GM13977 (cell line): ENCODE data around the gene LGR6.

Source experiments
- DNase-seq: peaks from one replicate; pipeline ENCODE4 v3.0.0; 2012; ENCODE audit warnings: low spot score
- in situ Hi-C: fragments of 300-500 bp; cut with MboI; formaldehyde crosslinking; loops from one replicate; pipeline ENCODE4 v1.12.0; 2022; ENCODE audit warnings: low sequenced_read_pairs, low pct_unique_long_range_greater_than_20kb, mixed read lengths, inconsistent platforms; ENCODE audit not compliant: unreplicated experiment
- TF ChIP-seq, protein P1 (sequence below): IDR thresholded peaks from 2 replicates; pipeline ENCODE4 v1.5.1; 2012; ENCODE audit warnings: mild to moderate bottlenecking, control low read depth; ENCODE audit not compliant: insufficient read depth; ENCODE audit errors: extremely low read depth, missing control alignments

Gene LGR6

DNA sequence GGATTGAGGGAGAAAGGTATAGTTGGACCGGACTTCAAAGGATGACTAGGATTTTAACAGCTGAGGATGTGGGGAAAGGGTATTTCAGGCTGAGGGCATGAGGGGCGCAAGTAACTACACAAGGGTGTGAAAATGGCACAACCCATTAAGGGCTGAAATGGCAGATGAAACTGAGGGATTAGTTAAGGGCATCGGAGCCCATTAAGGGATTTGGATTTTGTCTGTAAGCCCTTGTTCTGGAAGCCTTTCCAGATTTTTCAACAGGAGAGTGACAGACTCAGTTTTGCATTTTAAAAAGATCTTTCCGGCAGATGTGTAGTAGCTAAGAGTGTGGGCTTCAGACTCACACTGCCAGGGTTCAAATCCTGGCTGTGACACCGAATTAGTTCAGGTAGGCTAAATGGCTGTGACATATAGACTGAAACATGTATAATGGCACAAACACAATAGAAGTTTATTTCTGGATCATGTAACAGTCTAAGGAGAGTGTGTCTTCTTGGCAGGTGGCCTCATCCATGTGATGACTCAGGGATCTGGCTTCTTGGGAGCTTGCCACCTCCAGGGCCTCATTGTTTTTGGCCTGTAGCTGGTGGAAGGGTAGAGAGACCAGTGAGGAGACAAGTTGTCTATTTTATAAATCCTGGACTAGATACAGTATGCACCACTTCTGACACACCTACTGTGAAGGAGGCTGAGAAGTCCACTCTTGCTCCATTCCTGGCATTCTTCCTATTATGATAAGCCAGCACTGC is 98.5 kb downstream of the LGR6 start:
- DNase-seq = no peak
- TF ChIP-seq, protein P1, sequence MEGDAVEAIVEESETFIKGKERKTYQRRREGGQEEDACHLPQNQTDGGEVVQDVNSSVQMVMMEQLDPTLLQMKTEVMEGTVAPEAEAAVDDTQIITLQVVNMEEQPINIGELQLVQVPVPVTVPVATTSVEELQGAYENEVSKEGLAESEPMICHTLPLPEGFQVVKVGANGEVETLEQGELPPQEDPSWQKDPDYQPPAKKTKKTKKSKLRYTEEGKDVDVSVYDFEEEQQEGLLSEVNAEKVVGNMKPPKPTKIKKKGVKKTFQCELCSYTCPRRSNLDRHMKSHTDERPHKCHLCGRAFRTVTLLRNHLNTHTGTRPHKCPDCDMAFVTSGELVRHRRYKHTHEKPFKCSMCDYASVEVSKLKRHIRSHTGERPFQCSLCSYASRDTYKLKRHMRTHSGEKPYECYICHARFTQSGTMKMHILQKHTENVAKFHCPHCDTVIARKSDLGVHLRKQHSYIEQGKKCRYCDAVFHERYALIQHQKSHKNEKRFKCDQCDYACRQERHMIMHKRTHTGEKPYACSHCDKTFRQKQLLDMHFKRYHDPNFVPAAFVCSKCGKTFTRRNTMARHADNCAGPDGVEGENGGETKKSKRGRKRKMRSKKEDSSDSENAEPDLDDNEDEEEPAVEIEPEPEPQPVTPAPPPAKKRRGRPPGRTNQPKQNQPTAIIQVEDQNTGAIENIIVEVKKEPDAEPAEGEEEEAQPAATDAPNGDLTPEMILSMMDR = no peak
- in situ Hi-C loops = no loop called here

DNA sequence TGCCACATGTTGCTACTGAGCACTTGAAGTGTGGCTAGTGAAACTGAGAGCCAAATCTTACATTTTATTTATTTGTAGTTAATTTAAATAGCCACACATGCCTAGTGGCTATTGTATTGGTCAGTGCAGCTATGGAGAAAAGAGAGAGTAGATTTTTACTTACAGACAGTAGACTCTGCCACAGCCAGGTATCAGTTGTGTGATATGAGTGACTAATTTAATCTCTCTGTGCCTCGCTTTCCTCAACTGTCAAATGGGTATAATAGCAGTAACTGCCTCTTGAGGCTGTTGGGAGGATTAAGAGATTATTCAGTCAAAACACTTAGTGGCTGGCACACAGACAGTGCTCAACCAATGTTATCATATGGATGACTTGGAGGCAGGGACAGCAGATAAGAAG is 99.2 kb downstream of the LGR6 start:
- in situ Hi-C loops = no loop called here
- TF ChIP-seq, protein P1 = no peak
- no peak for DNase-seq

DNA sequence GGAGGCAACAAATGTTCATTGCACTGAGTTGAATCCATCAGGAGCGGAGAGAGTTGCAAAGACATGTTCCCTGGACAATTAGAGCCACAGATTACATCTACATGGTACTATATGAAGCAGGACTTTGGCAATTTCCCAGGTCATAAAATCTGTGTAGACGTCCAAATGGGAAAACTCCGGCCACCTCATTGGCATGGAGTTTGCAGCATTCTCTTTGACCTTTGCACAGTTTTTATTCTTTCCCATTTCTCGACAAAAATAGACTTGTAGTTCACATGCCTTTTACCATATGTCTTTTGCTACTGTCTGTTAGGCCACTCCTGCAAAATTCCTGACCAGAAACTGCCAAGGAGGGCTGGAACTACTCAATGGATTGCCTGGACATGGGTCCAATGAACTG is 100.0 kb downstream of the LGR6 start:
- TF ChIP-seq, protein P1 = no peak
- no peak for DNase-seq
- in situ Hi-C loops = no loop called here

DNA sequence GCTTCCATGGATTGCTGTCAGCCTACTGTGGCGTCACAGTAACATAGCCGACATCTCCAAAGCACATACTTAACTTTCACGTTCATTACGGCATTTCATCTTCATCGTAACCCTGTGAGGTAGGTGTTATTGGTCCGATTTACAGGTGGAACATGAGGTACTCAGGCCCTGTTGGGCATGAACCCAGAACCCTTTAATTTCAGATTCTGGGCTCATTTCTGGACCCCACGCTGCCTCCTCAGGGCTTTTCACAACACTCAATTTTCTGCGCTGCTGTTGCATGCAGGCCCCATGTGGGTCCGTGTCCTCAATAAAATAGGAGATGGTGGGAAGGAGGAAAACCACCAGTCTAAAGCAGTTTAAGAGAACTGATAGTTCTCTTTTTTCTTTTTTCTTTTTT is 108.6 kb downstream of the LGR6 start:
- TF ChIP-seq, protein P1 = no peak
- no peak for DNase-seq
- in situ Hi-C loops = no loop called here

DNA sequence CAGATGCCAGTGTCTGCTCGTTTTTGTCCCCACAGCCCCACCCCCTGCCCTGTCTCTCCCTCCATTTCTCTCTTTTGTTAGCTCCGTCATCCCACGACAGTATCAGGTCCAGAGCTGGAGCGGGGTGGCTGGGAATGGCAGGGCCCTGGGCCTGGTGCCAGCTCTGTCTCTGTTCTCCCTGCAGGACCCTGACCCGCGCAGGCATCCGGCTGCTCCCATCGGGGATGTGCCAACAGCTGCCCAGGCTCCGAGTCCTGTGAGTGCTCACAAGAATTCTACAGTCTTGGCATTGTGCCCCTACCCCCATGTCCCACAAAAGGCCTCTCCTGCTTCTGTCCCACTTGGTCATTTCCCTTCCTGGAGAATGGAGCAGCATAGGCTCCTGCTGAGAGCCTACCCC is 110.8 kb downstream of the LGR6 start:
- TF ChIP-seq, protein P1 = no peak
- in situ Hi-C loops = no loop called here
- DNase-seq = no peak

DNA sequence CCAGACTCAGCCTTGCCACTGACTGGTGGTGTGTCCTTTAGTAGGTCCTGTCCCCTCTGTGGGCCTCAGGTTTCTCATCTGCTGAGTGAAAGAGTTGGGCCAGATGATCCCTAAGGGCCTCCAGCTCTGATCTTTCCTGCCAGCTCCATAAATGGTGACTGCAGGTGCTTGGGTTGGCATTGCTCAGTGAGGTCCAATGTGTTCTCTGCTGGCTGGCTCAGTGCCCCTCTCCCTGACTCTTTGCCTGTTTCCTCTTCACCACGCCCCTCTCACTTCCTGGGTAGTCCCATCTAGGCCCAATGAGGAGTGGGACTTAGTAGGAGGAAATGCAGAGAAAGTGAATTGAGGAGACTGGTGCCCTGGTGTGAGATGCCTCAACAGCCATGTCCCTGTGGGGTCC is 111.6 kb downstream of the LGR6 start:
- TF ChIP-seq, protein P1 = no peak
- no peak for DNase-seq
- in situ Hi-C loops = no loop called here
